ENCODE measurements around the gene SFSWAP.
"Not testable (repeated sequence)": the region's sequence is repeated elsewhere in the genome, so short reads cannot be mapped to it uniquely, and the experiment has no call there.

SFSWAP gene

GRCh38 chr12:131679816-131680215 lies 31.1 kb upstream of the SFSWAP start:
- not testable (repeated sequence) for DNase-seq

GRCh38 chr12:131680392-131681256 lies 30.3 kb upstream of the SFSWAP start:
- DNase-seq: not testable (repeated sequence)

- no peak for DNase-seq
These were observed 29.7 kb upstream of the SFSWAP start for GRCh38 chr12:131681257-131681620.

GRCh38 chr12:131681746-131682509 lies 29.0 kb upstream of the SFSWAP start:
- DNase-seq: peak; percentile 75 to 83

GRCh38 chr12:131682510-131682895 lies 28.4 kb upstream of the SFSWAP start:
- peak; percentile 5 to 14 for DNase-seq

- DNase-seq: no peak
These were observed 27.4 kb upstream of the SFSWAP start for GRCh38 chr12:131683266-131684014.

GRCh38 chr12:131684015-131684725 lies 26.7 kb upstream of the SFSWAP start:
- no peak for DNase-seq

- no peak for DNase-seq
These were observed 23.4 kb upstream of the SFSWAP start for GRCh38 chr12:131687346-131688125.

GRCh38 chr12:131688131-131688844 lies 22.6 kb upstream of the SFSWAP start:
- no peak for DNase-seq

- no peak for DNase-seq
These were observed 22.1 kb upstream of the SFSWAP start for GRCh38 chr12:131688845-131689154.

- no peak for DNase-seq
These were observed 20.6 kb upstream of the SFSWAP start for GRCh38 chr12:131690320-131690719.

- DNase-seq: no peak
These were observed 18.5 kb upstream of the SFSWAP start for GRCh38 chr12:131692431-131692830.

GRCh38 chr12:131693149-131693548 lies 17.7 kb upstream of the SFSWAP start:
- no peak for DNase-seq

GRCh38 chr12:131694116-131694838 lies 16.6 kb upstream of the SFSWAP start:
- DNase-seq: no peak

GRCh38 chr12:131695968-131696367 lies 14.9 kb upstream of the SFSWAP start:
- no peak for DNase-seq

- no peak for DNase-seq
These were observed 12.6 kb upstream of the SFSWAP start for GRCh38 chr12:131698286-131698685.

GRCh38 chr12:131699434-131699833 lies 11.5 kb upstream of the SFSWAP start:
- no peak for DNase-seq

GRCh38 chr12:131700271-131700670 lies 10.6 kb upstream of the SFSWAP start:
- DNase-seq: no peak

GRCh38 chr12:131701705-131702572 lies 9.0 kb upstream of the SFSWAP start:
- DNase-seq: no peak

- DNase-seq: no peak
These were observed 8.4 kb upstream of the SFSWAP start for GRCh38 chr12:131702573-131702877.

Measured in activated CD4-positive, alpha-beta T cell treated with anti-CD3 and anti-CD28 coated beads, Interleukin-2, amount 50 U/mL, for 48 hours (primary cell).